Measurements from ENCODE around the gene ABCB1.

Gene ABCB1

DNA sequence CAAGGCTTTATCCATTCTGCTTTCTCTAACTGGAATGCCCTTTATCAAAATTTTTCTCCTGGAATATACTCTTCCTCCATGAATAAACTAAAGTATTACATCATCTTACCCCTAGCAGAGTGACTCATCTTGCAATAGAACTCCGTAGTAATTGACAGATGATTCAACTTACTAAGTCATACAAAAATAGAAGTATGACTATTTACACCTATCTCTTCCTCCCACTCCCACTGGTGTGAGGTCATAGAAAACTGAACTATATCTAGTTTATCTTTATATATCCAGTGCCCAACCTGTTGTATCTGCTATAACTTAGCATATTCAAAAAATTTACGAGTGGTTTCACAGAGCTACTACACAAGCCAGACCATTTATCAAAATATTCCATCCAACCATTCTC, 26.1 kb downstream of the ABCB1 start:
- TF ChIP-seq, protein P1, sequence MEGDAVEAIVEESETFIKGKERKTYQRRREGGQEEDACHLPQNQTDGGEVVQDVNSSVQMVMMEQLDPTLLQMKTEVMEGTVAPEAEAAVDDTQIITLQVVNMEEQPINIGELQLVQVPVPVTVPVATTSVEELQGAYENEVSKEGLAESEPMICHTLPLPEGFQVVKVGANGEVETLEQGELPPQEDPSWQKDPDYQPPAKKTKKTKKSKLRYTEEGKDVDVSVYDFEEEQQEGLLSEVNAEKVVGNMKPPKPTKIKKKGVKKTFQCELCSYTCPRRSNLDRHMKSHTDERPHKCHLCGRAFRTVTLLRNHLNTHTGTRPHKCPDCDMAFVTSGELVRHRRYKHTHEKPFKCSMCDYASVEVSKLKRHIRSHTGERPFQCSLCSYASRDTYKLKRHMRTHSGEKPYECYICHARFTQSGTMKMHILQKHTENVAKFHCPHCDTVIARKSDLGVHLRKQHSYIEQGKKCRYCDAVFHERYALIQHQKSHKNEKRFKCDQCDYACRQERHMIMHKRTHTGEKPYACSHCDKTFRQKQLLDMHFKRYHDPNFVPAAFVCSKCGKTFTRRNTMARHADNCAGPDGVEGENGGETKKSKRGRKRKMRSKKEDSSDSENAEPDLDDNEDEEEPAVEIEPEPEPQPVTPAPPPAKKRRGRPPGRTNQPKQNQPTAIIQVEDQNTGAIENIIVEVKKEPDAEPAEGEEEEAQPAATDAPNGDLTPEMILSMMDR (IDR thresholded peaks at IDR 0.05) = no peak

GRCh38 chr7:87570178-87570577, 30.5 kb downstream of the ABCB1 start:
- TF ChIP-seq, protein P1 (IDR thresholded peaks at IDR 0.05) = no peak

GRCh38 chr7:87567052-87567451, 33.6 kb downstream of the ABCB1 start:
- TF ChIP-seq, protein P1 (IDR thresholded peaks at IDR 0.05) = no peak

GRCh38 chr7:87566311-87566900, 34.3 kb downstream of the ABCB1 start:
- TF ChIP-seq, protein P1 (IDR thresholded peaks at IDR 0.05) = no peak

DNA sequence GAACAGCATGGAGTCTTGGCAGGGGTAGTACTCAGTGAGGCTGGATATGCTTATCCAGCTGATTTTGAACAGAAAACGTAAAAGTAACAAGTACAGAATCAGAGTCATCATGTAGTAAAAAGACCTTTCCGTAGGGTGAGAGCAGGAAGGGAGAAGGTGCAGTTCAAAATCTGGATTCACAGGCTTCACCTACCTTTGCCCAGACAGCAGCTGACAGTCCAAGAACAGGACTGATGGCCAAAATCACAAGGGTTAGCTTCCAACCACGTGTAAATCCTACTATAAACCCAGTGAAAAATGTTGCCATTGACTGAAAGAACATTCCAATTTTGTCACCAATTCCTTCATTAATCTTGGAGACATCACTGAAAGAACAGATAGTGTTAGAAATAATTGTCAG, 34.8 kb downstream of the ABCB1 start:
- TF ChIP-seq, protein P1 (IDR thresholded peaks at IDR 0.05) = no peak

DNA sequence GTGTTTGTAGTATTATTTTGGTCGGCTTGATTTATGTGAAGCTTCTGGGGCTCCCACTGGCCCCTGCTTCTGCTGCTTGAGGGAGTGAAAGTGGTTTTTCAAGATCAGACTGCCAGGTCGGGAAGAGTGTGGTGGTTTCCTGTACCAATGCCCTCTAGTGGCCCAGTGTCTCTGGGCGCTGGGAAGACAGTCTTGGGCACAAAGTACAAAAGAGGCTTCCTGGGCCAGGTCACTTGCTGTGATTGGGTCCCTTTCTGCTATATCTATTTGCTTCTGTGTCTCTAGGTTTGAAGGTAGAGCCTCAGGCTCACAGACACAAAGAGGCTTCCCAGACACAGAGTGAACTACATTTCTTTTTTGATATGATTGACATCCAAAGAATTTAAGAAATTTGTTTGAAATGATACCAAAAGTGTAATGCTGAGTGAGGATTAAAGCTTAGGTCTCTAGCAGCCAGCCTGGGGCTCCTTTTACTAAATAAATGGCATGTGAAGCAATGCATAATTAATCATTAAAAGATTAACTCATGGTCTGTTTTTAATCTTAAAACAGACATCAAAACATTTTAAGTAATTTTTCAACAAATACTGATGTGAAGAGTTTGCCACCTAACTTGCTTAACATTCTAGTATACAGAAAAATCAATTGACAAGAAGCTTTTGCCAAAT, 36.3 kb downstream of the ABCB1 start:
- TF ChIP-seq, protein P1 (IDR thresholded peaks at IDR 0.05) = peak; percentile 84

- TF ChIP-seq, protein P1 (IDR thresholded peaks at IDR 0.05) = no peak
Observed at GRCh38 chr7:87561702-87562101, 39.0 kb downstream of the ABCB1 start.
